COLO668 (cell line): ENCODE measurements around the gene NDUFAF3.

ENCODE experiments used
- DNase-seq: peaks from one replicate; lab custom pipeline; 2025; ENCODE audit not compliant: unreplicated experiment; lab: John Stamatoyannopoulos, UW

NDUFAF3 gene

GRCh38 chr3:49021813-49022687 is at the start of gene NDUFAF3:
NDUFAF3 (plus strand) TSS chr3:49022121; CDS start chr3:49022145, 24 bp downstream.
- peak; percentile 98 for DNase-seq

GRCh38 chr3:48974076-48974864 is 47.7 kb upstream of the NDUFAF3 start:
- no peak for DNase-seq

- DNase-seq: no peak
Observed at GRCh38 chr3:48979451-48979850, 42.5 kb upstream of the NDUFAF3 start.

GRCh38 chr3:48980295-48980694 is 41.6 kb upstream of the NDUFAF3 start:
- DNase-seq: no peak

- DNase-seq: no peak
Observed at GRCh38 chr3:48982016-48982415, 39.9 kb upstream of the NDUFAF3 start.

- no peak for DNase-seq
Observed at GRCh38 chr3:48982686-48983085, 39.2 kb upstream of the NDUFAF3 start.

GRCh38 chr3:48983096-48983495 is 38.8 kb upstream of the NDUFAF3 start:
- DNase-seq: no peak

- no peak for DNase-seq
Observed at GRCh38 chr3:48984663-48985062, 37.3 kb upstream of the NDUFAF3 start.

GRCh38 chr3:48985831-48986376 is 36.0 kb upstream of the NDUFAF3 start:
- DNase-seq: no peak

GRCh38 chr3:48989126-48989795 is 32.7 kb upstream of the NDUFAF3 start:
- peak; percentile 40 for DNase-seq

- DNase-seq: peak; percentile 81
Observed at GRCh38 chr3:48989796-48990635, 31.9 kb upstream of the NDUFAF3 start, which contains the start of gene P4HTM. P4HTM (plus strand) TSS chr3:48990241; CDS start chr3:48990257, 16 bp downstream.

GRCh38 chr3:48990636-48991469 is 31.1 kb upstream of the NDUFAF3 start:
- DNase-seq: peak; percentile 58

- DNase-seq: no peak
Observed at GRCh38 chr3:48991851-48992545, 29.9 kb upstream of the NDUFAF3 start.

GRCh38 chr3:48993834-48994233 is 28.1 kb upstream of the NDUFAF3 start:
- no peak for DNase-seq

GRCh38 chr3:48996640-48997039 is 25.3 kb upstream of the NDUFAF3 start:
- no peak for DNase-seq

GRCh38 chr3:48997102-48997635 is 24.8 kb upstream of the NDUFAF3 start:
- DNase-seq: no peak

- DNase-seq: peak; percentile 75
Observed at GRCh38 chr3:48997714-48998637, 23.9 kb upstream of the NDUFAF3 start.
